SH-SY5Y (cell line): ENCODE data around the gene S1PR2.

Source experiments
- GATA2 ChIP-seq: IDR thresholded peaks from 2 replicates; pipeline ENCODE4 v1.6.1; 2011; ENCODE audit warnings: mild to moderate bottlenecking, low read depth, low read length
- GATA3 ChIP-seq: IDR thresholded peaks from 2 replicates; pipeline ENCODE4 v1.6.1; 2011; ENCODE audit warnings: low read depth, mild to moderate bottlenecking, low read length, moderate library complexity

DNA sequence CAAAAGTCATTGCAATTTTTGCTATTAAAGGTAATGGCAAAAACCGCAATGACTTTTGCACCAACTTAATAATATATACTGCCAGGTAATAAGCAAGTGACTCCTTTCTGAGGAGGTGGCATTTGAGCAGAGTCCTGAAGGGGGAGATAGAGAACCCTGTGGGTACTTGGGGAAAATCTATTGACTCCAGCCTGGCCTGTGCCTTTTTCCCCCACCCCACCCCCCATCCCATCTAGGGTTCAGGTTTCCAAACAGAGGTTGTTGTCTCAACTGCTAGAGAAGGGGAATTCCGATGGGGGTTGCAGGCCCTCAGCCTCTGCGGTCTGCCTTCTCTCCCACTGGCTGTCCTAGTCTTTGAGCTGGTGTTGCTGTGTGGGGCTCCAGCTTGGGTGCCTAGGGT, 11.5 kb downstream of the S1PR2 start:
- no peak for TF ChIP-seq GATA2
- no peak for TF ChIP-seq GATA3
